K562 (cell line): Measurements from ENCODE around the gene DUSP9. TPM values are rescaled to one million over a fixed set of nuclear protein-coding genes. Genes with fewer than 3 reads are reported as not detected.

Experiments
- ATAC-seq: fragments of 200-7000 bp; cut with Tn5 transposase; 3 replicates; pipeline ENCODE4 v1.9.1; 2020; ENCODE audit warnings: moderate library complexity
- BruUV-seq: library from RNA; stranded (reverse); fragments of 400-500 nt; replicated peaks from 2 replicates; lab custom pipeline; 2021; lab: Mats Ljungman, UMichigan
- CTCF ChIA-PET: fragments of 300-600 bp; formaldehyde crosslinking; extraction: SDS; loops from one replicate; lab custom pipeline; 2021; ENCODE audit warnings: low intra/inter-chr PET ratio; lab: Yijun Ruan, JAX
- POLR2A ChIA-PET: fragments of 300-600, 350-650 bp; sonication (Branson Sonifier 250); formaldehyde crosslinking; extraction: SDS; loops from one replicate; lab custom pipeline; 2021; ENCODE audit warnings: antibody characterized with exemption, inconsistent platforms; lab: Yijun Ruan, JAX
- DNase-seq, 4 experiments: peaks; one replicate each; pipeline versions ENCODE4 v3.0.0 to v3.0.0-alpha.2; 2011 to 2018; ENCODE audit warnings: low spot score in 3 of 4, mixed read lengths in 3 of 4; ENCODE audit errors: extremely low read depth in 1 of 4
- FAIRE-seq: peaks from 2 replicates; lab custom pipeline; 2011; peaks lifted over from hg19 to GRCh38; lab: Jason Lieb, UNC
- H2AFZ ChIP-seq: 2 replicates; pipeline ENCODE4 v1.6.0; 2011; ENCODE audit warnings: low read depth, low read length, control low read depth, inconsistent platforms
- H3K27ac ChIP-seq: fragments of 200-600 bp; 3 replicates; pipeline ENCODE4 v1.8.0; 2011; ENCODE audit warnings: low read depth, mild to moderate bottlenecking, control low read depth, inconsistent platforms, low read length, moderate library complexity, mixed read lengths; ENCODE audit errors: extremely low read depth
- H3K27me3 ChIP-seq, 2 experiments: fragments of 300-600 bp in 1 of 2; 2 replicates in 1 of 2; 3 replicates in 1 of 2; pipeline versions ENCODE4 v1.6.0 to v1.8.0; 2011; ENCODE audit warnings: inconsistent platforms in 2 of 2, low read length in 2 of 2, mild to moderate bottlenecking in 1 of 2, mixed read lengths in 1 of 2, moderate library complexity in 1 of 2; ENCODE audit not compliant: control insufficient read depth in 2 of 2, insufficient read depth in 2 of 2
- H3K36me3 ChIP-seq: fragments of 300-600 bp; 3 replicates; pipeline ENCODE4 v1.8.0; 2011; ENCODE audit warnings: mild to moderate bottlenecking, low read length, inconsistent platforms; ENCODE audit not compliant: control insufficient read depth, insufficient read depth
- H3K4me1 ChIP-seq, 2 experiments: fragments of 200-600 bp in 1 of 2; replicated peaks in 1 of 2; 2 replicates in 1 of 2; 3 replicates in 1 of 2; pipeline versions ENCODE4 v1.5.1 to v1.8.0; 2011; ENCODE audit warnings: inconsistent platforms in 2 of 2, low read length in 2 of 2, mild to moderate bottlenecking in 1 of 2, mixed read lengths in 1 of 2, moderate library complexity in 1 of 2; ENCODE audit not compliant: control insufficient read depth in 2 of 2, insufficient read depth in 2 of 2
- H3K4me2 ChIP-seq: 2 replicates; pipeline ENCODE4 v1.6.1; 2011; ENCODE audit warnings: low read length, control low read depth, inconsistent platforms, mixed read lengths; ENCODE audit not compliant: insufficient read depth
- H3K4me3 ChIP-seq: fragments of 200-600 bp; sonication (generic), shearing (Covaris generic); 2 replicates; pipeline ENCODE4 v1.5.1; 2016; ENCODE audit warnings: control low read depth, inconsistent platforms
- H3K79me2 ChIP-seq: fragments of 200-600 bp; 3 replicates; pipeline ENCODE4 v1.8.0; 2011; ENCODE audit warnings: low read length, inconsistent platforms; ENCODE audit not compliant: control insufficient read depth, insufficient read depth
- H3K9ac ChIP-seq, 2 experiments: 2 replicates each; pipeline versions ENCODE4 v1.6.0 to v1.6.1; 2011; ENCODE audit warnings: low read depth in 2 of 2, low read length in 2 of 2, control low read depth in 1 of 2, inconsistent platforms in 1 of 2, mild to moderate bottlenecking in 1 of 2, mixed read lengths in 1 of 2; ENCODE audit not compliant: insufficient read depth in 1 of 2
- H3K9me1 ChIP-seq: one replicate; pipeline ENCODE4 v1.6.0; 2011; ENCODE audit warnings: inconsistent platforms, mild to moderate bottlenecking, low read length, moderate library complexity; ENCODE audit not compliant: control insufficient read depth, insufficient read depth
- H3K9me3 ChIP-seq: replicated peaks from 2 replicates; pipeline ENCODE4 v1.5.1; 2011; ENCODE audit warnings: low read depth, low read length, inconsistent platforms; ENCODE audit not compliant: control insufficient read depth, insufficient read depth
- H4K20me1 ChIP-seq: replicated peaks from 2 replicates; pipeline ENCODE4 v1.6.1; 2011; ENCODE audit warnings: low read length, inconsistent platforms, mixed read lengths; ENCODE audit not compliant: control insufficient read depth, insufficient read depth
- CSDE1 ChIP-seq, 2 experiments: fragments of 450-650 bp; IDR thresholded peaks; 2 replicates each; pipeline ENCODE4 v1.6.1; 2016; ENCODE audit warnings: mild to moderate bottlenecking in 1 of 2
- EGR1 ChIP-seq: fragments of 450-650 bp; conservative IDR thresholded peaks from 2 replicates; pipeline ENCODE4 v1.6.1; 2017; ENCODE audit warnings: mild to moderate bottlenecking
- ELF1 ChIP-seq: fragments of 200-800 bp; sonication (Bioruptor generic); IDR thresholded peaks from 2 replicates; pipeline ENCODE4 v1.6.1; 2016; ENCODE audit warnings: missing genetic modification characterization, missing compliant biosample characterization
- FOXK1 ChIP-seq: sonication (generic); formaldehyde crosslinking; IDR thresholded peaks from 2 replicates; pipeline ENCODE4 v1.8.0; 2022; ENCODE audit warnings: missing genetic modification reagents, mild to moderate bottlenecking, borderline replicate concordance
- USF2 ChIP-seq: sonication (generic); formaldehyde crosslinking; IDR thresholded peaks from 2 replicates; pipeline ENCODE4 v1.5.0; 2020; ENCODE audit warnings: missing genetic modification reagents
- XRCC4 ChIP-seq: IDR thresholded peaks from one replicate; pipeline ENCODE4 v1.6.1; 2011; ENCODE audit not compliant: insufficient read depth, insufficient read length; ENCODE audit errors: extremely low read depth
- WGBS: fragments of 100-300 bp; shearing (Covaris generic); methylation state at CpG from one replicate; pipeline ENCODE4 v1.1.6; 2016; ENCODE audit warnings: low coverage, mixed read lengths; ENCODE audit not compliant: insufficient coverage; ENCODE audit errors: missing lambda C conversion rate; 5-methylcytosine and 5-hydroxymethylcytosine counted together
- in situ Hi-C: fragments of 300-500 bp; cut with MboI; formaldehyde crosslinking; loops from 4 replicates; pipeline ENCODE4 v1.15.0; 2018; ENCODE audit warnings: inconsistent platforms, mixed read lengths
- intact Hi-C: fragments of 100-400 bp; cut with micrococcal nuclease; formaldehyde crosslinking; loops from 2 replicates; pipeline ENCODE4 v1.14.2; 2022
- polyA plus RNA-seq, 8 experiments: library from polyadenylated mRNA; depleted of rRNA in 4 of 8; stranded (reverse) in 5 of 8; unstranded in 3 of 8; fragments of >200 nt; fragmentation: Nextera tagmentation in 2 of 8; fragmentation: Illumina TruSeq in 1 of 8; extraction: Ambion mirVana in 2 of 8; extraction: Trizol in 1 of 8; gene quantifications; 2 replicates each; pipeline versions ENCODE4 v1.2.1 to v1.2.3, GENCODE V29; 2011 to 2014; ENCODE audit warnings: inconsistent platforms in 1 of 8, missing spikeins in 1 of 8
- total RNA-seq, 7 experiments: library from RNA; depleted of rRNA in 6 of 7; stranded (reverse); fragments of >200 nt in 6 of 7; fragmentation: Illumina TruSeq in 2 of 7; extraction: Trizol in 2 of 7; gene quantifications; 2 replicates each; pipeline versions ENCODE4 v1.2.1 to v1.2.3, GENCODE V29; 2011 to 2021; ENCODE audit warnings: low replicate concordance in 1 of 7
- TF ChIP-seq, protein P1 (sequence below): fragments of 250-450 bp; sonication (Bioruptor Pico); IDR thresholded peaks from 2 replicates; pipeline ENCODE4 v1.5.1; 2021; ENCODE audit warnings: mild to moderate bottlenecking
- TF ChIP-seq, protein P2 (sequence below): fragments of 250-450 bp; sonication (Bioruptor Pico); IDR thresholded peaks from 2 replicates; pipeline ENCODE4 v1.8.0; 2022; ENCODE audit warnings: inconsistent platforms
- TF ChIP-seq, protein P3 (sequence below): fragments of 250-450 bp; sonication (Bioruptor Pico); IDR thresholded peaks from 2 replicates; pipeline ENCODE4 v1.4.0; 2020; ENCODE audit warnings: mild to moderate bottlenecking, moderate library complexity

The DUSP9 gene
- total and polyA plus RNA-seq, 9 of the 15 experiments (the other 6 are each of a cell fraction or from before 2014, with no cell fraction given) = 0.11 to 14.1 (median 5.5) TPM

- Histone ChIP-seq H3K4me2 (no peak overlapping the region), H3K27me3 (peaks cover 0 to 59% of the 10 kb centered on the region in 2 experiments; a peak in 4 of 5 replicates), H2AFZ (no peak overlapping the region), H3K27ac (no peak overlapping the region), H3K9me3 (no peaks in the 10 kb centered on the region), H3K9ac (no peak overlapping the region), H4K20me1 (no peaks in the 10 kb centered on the region), H3K79me2 (no peaks in the 10 kb centered on the region), H3K4me1 (peaks cover 2 to 45% of the 10 kb centered on the region in 2 experiments; a peak in 3 of 5 replicates), H3K36me3 (no peaks in the 10 kb centered on the region), H3K9me1 (no peaks in the 10 kb centered on the region), H3K4me3 (no peak overlapping the region)
- DNase-seq (no peak), ATAC-seq (no peak), FAIRE-seq (no peak)
- TF ChIP-seq, protein P1, sequence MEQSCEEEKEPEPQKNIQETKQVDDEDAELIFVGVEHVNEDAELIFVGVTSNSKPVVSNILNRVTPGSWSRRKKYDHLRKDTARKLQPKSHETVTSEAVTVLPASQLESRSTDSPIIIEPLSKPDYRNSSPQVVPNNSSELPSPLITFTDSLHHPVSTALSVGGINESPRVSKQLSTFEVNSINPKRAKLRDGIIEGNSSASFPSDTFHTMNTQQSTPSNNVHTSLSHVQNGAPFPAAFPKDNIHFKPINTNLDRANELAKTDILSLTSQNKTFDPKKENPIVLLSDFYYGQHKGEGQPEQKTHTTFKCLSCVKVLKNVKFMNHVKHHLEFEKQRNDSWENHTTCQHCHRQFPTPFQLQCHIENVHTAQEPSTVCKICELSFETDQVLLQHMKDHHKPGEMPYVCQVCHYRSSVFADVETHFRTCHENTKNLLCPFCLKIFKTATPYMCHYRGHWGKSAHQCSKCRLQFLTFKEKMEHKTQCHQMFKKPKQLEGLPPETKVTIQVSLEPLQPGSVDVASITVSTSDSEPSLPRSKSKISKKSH (CRISPR knock-in tag) = no peak
- TF ChIP-seq, protein P2, sequence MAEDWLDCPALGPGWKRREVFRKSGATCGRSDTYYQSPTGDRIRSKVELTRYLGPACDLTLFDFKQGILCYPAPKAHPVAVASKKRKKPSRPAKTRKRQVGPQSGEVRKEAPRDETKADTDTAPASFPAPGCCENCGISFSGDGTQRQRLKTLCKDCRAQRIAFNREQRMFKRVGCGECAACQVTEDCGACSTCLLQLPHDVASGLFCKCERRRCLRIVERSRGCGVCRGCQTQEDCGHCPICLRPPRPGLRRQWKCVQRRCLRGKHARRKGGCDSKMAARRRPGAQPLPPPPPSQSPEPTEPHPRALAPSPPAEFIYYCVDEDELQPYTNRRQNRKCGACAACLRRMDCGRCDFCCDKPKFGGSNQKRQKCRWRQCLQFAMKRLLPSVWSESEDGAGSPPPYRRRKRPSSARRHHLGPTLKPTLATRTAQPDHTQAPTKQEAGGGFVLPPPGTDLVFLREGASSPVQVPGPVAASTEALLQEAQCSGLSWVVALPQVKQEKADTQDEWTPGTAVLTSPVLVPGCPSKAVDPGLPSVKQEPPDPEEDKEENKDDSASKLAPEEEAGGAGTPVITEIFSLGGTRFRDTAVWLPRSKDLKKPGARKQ (CRISPR knock-in tag) = no peak
- TF ChIP-seq ELF1 (tag) (no peak), XRCC4 (no peak), USF2 (0 out of 2 replicates have a peak, but pooled peaks have one; percentile 29), EGR1 (peak; percentile 61; the same call in 1 of the 2 replicates), CSDE1 (IDR thresholded peaks at IDR 0.05) (no peak), FOXK1 (CRISPR knock-in tag) (no peak)
- TF ChIP-seq, protein P3, sequence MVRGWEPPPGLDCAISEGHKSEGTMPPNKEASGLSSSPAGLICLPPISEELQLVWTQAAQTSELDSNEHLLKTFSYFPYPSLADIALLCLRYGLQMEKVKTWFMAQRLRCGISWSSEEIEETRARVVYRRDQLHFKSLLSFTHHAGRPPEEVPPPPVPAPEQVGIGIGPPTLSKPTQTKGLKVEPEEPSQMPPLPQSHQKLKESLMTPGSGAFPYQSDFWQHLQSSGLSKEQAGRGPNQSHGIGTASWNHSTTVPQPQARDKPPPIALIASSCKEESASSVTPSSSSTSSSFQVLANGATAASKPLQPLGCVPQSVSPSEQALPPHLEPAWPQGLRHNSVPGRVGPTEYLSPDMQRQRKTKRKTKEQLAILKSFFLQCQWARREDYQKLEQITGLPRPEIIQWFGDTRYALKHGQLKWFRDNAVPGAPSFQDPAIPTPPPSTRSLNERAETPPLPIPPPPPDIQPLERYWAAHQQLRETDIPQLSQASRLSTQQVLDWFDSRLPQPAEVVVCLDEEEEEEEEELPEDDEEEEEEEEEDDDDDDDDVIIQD (CRISPR knock-in tag) = no peak
- WGBS = 5% methylated on average over 11 of the region's 27 CpGs
- no TSS peak for BruUV-seq
- POLR2A ChIA-PET = interaction anchor here (0.7 kb wide), 1 partner anchor 15 kb away, joined by 4 read pairs; no protein-coding TSS in a partner anchor
- intact Hi-C loops = no loop called here
- CTCF ChIA-PET = no interaction called here
- in situ Hi-C loops = no loop called here
Observed at GRCh38 chrX:153637121-153638040, 9.6 kb upstream of the DUSP9 start.
